Natural killer cell (primary cell): ENCODE measurements around the gene ANKRD49. TPM values are rescaled to one million over a fixed set of nuclear protein-coding genes. Genes with fewer than 3 reads are reported as not detected.

Experiments used
- ATAC-seq, 3 donors: fragments of 150-1000 bp in 2 of 3; fragments of 200-7000 bp in 1 of 3; cut with Tn5 transposase; 1 replicate in 1 of 3; 2 replicates in 2 of 3; pipeline ENCODE4 v1.10.0; 2021; ENCODE audit warnings: mild to moderate bottlenecking in 2 of 3, moderate library complexity in 2 of 3
- DNase-seq, 2 donors: peaks; one replicate each; pipeline versions ENCODE4 v3.0.0 to v3.0.0-alpha.2; 2013 to 2021; ENCODE audit warnings: mixed read lengths in 1 of 2
- H3K27ac ChIP-seq: one replicate; pipeline ENCODE4 v1.5.1; 2013; ENCODE audit warnings: mild to moderate bottlenecking, low read length
- H3K27me3 ChIP-seq: one replicate; pipeline ENCODE4 v1.6.1; 2013; ENCODE audit warnings: low read length; ENCODE audit not compliant: control insufficient read depth, insufficient read depth
- H3K36me3 ChIP-seq: one replicate; pipeline ENCODE4 v1.6.1; 2013; ENCODE audit warnings: low read length; ENCODE audit not compliant: control insufficient read depth, insufficient read depth
- H3K4me1 ChIP-seq: one replicate; pipeline ENCODE4 v1.6.1; 2013; ENCODE audit warnings: low read length; ENCODE audit not compliant: control insufficient read depth, insufficient read depth
- H3K4me3 ChIP-seq: one replicate; pipeline ENCODE4 v1.5.1; 2013; ENCODE audit warnings: low read length
- H3K9me3 ChIP-seq: one replicate; pipeline ENCODE4 v1.6.1; 2013; ENCODE audit warnings: low read length; ENCODE audit not compliant: control insufficient read depth, insufficient read depth
- H3K27ac Mint-ChIP-seq, 2 donors: one replicate each; pipeline ENCODE4 v1.8.0; 2022; ENCODE audit warnings: mild to moderate bottlenecking in 2 of 2, mixed read lengths in 2 of 2, moderate library complexity in 1 of 2
- H3K27me3 Mint-ChIP-seq, 2 donors: one replicate each; pipeline ENCODE4 v1.8.0; 2022; ENCODE audit warnings: low read depth in 2 of 2, mixed read lengths in 2 of 2
- H3K36me3 Mint-ChIP-seq: one replicate; pipeline ENCODE4 v1.8.0; 2022; ENCODE audit warnings: mixed read lengths
- H3K4me1 Mint-ChIP-seq, 2 donors: one replicate each; pipeline ENCODE4 v1.8.0; 2022; ENCODE audit warnings: mixed read lengths in 2 of 2
- H3K4me3 Mint-ChIP-seq: one replicate; pipeline ENCODE4 v1.8.0; 2022; ENCODE audit warnings: mild to moderate bottlenecking, moderate library complexity, mixed read lengths
- H3K9me3 Mint-ChIP-seq, 2 donors: one replicate each; pipeline ENCODE4 v1.8.0; 2022; ENCODE audit warnings: mixed read lengths in 2 of 2
- CTCF ChIP-seq: fragments of 200-600 bp; IDR thresholded peaks from one replicate; pipeline ENCODE4 v1.8.0; 2022; ENCODE audit warnings: antibody characterized with exemption
- WGBS: methylation state at CpG from one replicate; pipeline ENCODE4 v1.1.7; 2013; ENCODE audit warnings: missing lambda C conversion rate; ENCODE audit not compliant: insufficient coverage; 5-methylcytosine and 5-hydroxymethylcytosine counted together
- intact Hi-C: fragments of 100-400 bp; cut with micrococcal nuclease; formaldehyde crosslinking; loops from one replicate; pipeline ENCODE4 v1.14.2; 2022
- total RNA-seq, 4 donors: library from RNA; stranded (reverse); fragments of 120-200 nt in 1 of 4; gene quantifications; one replicate each; pipeline versions ENCODE4 v1.2.3 to v1.2.4, GENCODE V29; 2013 to 2022

ANKRD49 gene
- 10 to 100 TPM; 47.7 to 55.6 (median 52.6) TPM for total RNA-seq
- 105 TPM for total RNA-seq (2013)

DNA sequence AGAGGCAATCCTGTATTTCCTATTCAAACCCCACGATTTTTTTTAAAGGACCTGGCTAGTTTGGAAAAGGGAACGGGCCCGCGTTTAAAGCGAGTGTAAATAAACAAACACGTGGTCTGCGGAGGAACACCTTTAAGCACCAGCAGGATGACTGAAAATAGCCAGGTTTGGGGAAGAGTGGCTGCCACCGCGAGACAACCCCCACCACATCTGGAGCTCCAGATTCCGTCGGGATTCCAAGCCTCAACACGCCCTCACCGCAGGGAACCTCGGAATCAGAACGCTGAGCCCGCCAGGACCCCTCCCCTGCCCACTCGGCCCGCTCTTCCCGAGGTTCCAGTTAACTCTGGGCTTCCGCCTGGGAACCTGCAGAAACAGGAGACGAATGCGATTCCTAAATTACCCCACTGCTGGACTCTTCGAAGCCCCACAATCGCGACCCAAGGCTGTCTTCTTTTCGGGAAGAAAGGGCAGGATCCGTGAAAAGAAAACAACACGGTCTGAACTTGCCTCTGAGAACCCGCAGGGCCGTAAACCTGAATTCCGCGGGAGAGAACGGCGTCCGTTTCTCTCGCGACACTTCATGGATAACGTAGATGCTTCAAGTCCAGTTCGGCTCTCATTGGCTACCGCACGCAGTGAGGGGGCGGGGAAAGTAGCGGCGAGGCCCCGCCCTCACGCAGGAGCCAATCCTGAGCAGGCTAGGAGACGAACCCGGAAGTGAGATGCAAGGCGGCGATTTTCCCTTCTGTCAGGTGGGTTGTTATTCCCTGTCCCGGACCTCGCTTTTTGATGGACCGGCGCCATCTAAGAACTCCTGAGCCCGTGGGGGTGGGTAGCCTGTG is at the start of gene ANKRD49, which contains the start of gene MRE11:
Gene ANKRD49, plus strand, starts transcription at position 704 of the 845 bp plus-strand sequence. CDS start 2,710 bp downstream, outside the sequence.
Gene MRE11, minus strand, starts transcription at position 564 of the 845 bp plus-strand sequence. CDS start 1,043 bp downstream, outside the sequence.
- WGBS: under 1% methylated on average over 55 of the region's 55 CpGs
- no peaks in the 10 kb centered on the region for H3K27me3 Mint-ChIP-seq
- TF ChIP-seq CTCF: no peak
- intact Hi-C loops: loop anchor here (5.0 to 10.0 kb wide), 3 partner anchors 739 to 1301 kb away; partner anchors contain the start of genes CEP57, SESN3 and SLC36A4
- Histone ChIP-seq H3K36me3 (peaks cover 40% of the 10 kb centered on the region), H3K4me1 (no peaks in the 10 kb centered on the region), H3K27me3 (no peaks in the 10 kb centered on the region), H3K4me3 (peak within 1 kb of the TSS; percentile 64), H3K9me3 (no peaks in the 10 kb centered on the region), H3K27ac (peak within 1 kb of the TSS; percentile 75)
- peaks cover 33 to 34% of the 10 kb centered on the region in 2 donors for H3K4me1 Mint-ChIP-seq
- H3K4me3 Mint-ChIP-seq: peak within 1 kb of the TSS; percentile 95
- H3K27ac Mint-ChIP-seq: peak within 1 kb of the TSS; percentile 93 to 94
- no peaks in the 10 kb centered on the region for H3K9me3 Mint-ChIP-seq
- DNase-seq (peak; percentile 97 to 99), ATAC-seq (peak; percentile 99 to 100 (median 99))
- peaks cover 8% of the 10 kb centered on the region for H3K36me3 Mint-ChIP-seq

GRCh38 chr11:94445641-94446040 is 48.1 kb upstream of the ANKRD49 start:
- DNase-seq (no peak), ATAC-seq (no peak)
- Histone ChIP-seq H3K4me3 (no peak overlapping the region), H3K9me3 (no peaks in the 10 kb centered on the region), H3K27me3 (no peaks in the 10 kb centered on the region), H3K4me1 (no peaks in the 10 kb centered on the region), H3K27ac (no peak overlapping the region), H3K36me3 (peaks cover 33% of the 10 kb centered on the region)
- no peak overlapping the region for H3K4me3 Mint-ChIP-seq
- no peak overlapping the region for H3K27ac Mint-ChIP-seq
- peaks cover 15% of the 10 kb centered on the region for H3K36me3 Mint-ChIP-seq
- intact Hi-C loops: no loop called here
- H3K4me1 Mint-ChIP-seq: peaks cover 3 to 8% of the 10 kb centered on the region in 2 donors
- no peaks in the 10 kb centered on the region for H3K9me3 Mint-ChIP-seq
- no peak for TF ChIP-seq CTCF
- no peaks in the 10 kb centered on the region for H3K27me3 Mint-ChIP-seq
- no CpG with 5 or more reads among the region's 1 CpG for WGBS

DNA sequence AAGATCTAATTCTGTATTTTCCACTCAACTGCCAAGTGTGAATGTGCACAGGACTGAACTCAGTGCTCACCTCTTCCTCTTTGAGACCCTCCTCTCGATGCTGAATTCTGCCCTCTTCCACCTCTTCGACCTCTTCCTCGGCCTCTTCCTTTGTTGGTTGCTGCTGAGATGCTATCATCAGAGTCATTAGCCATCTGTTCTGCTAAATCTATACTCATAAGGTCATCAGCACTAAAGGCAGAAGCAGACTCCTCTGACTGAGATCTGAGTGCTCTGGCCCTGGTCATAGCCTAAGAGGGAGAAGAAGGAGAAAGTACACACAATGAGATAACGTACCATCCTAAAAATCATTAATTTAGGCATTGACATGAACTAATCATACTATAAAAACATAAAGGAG is 46.6 kb upstream of the ANKRD49 start:
- no peak overlapping the region for H3K27ac Mint-ChIP-seq
- H3K36me3 ChIP-seq: peaks cover 33% of the 10 kb centered on the region
- no peak overlapping the region for H3K4me3 Mint-ChIP-seq
- H3K36me3 Mint-ChIP-seq: peaks cover 15% of the 10 kb centered on the region
- H3K27me3 Mint-ChIP-seq: no peaks in the 10 kb centered on the region
- TF ChIP-seq CTCF: no peak
- DNase-seq: no peak
- no peak overlapping the region for H3K4me3 ChIP-seq
- H3K4me1 Mint-ChIP-seq: peaks cover 0 to 5% of the 10 kb centered on the region in 2 donors
- no peaks in the 10 kb centered on the region for H3K4me1 ChIP-seq
- H3K27me3 ChIP-seq: no peaks in the 10 kb centered on the region
- H3K9me3 ChIP-seq: no peaks in the 10 kb centered on the region
- intact Hi-C loops: no loop called here
- no peaks in the 10 kb centered on the region for H3K9me3 Mint-ChIP-seq
- WGBS: 98% methylated on average over 3 of the region's 4 CpGs
- no peak for ATAC-seq
- H3K27ac ChIP-seq: no peak overlapping the region
